LNCAP (cell line): Measurements from ENCODE around the gene HASPIN.

ENCODE experiments used
- TF ChIP-seq, protein P1 (sequence below): fragments of 450-650 bp; IDR thresholded peaks from 2 replicates; pipeline ENCODE4 v1.5.1; 2017; ENCODE audit warnings: mild to moderate bottlenecking

HASPIN gene

DNA sequence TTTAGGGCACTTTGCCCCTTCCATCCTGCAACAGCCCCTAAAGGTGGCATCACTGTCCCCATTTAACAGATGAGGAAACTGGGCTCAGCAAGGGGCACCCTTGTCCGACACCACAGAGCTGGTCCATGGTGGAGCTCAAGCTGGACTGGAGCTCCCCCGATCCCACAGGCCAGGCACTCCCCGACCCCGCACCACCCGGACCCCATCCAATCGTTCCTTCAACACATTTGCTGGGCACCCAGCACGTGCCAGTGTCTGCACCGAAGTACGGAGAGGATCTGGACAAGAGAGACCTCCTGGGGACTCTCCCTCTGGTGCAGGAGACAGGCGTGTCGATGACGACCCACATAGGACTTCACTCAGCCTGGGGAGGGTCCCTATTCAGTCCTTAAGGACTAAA, 41.7 kb upstream of the HASPIN start:
- TF ChIP-seq, protein P1, sequence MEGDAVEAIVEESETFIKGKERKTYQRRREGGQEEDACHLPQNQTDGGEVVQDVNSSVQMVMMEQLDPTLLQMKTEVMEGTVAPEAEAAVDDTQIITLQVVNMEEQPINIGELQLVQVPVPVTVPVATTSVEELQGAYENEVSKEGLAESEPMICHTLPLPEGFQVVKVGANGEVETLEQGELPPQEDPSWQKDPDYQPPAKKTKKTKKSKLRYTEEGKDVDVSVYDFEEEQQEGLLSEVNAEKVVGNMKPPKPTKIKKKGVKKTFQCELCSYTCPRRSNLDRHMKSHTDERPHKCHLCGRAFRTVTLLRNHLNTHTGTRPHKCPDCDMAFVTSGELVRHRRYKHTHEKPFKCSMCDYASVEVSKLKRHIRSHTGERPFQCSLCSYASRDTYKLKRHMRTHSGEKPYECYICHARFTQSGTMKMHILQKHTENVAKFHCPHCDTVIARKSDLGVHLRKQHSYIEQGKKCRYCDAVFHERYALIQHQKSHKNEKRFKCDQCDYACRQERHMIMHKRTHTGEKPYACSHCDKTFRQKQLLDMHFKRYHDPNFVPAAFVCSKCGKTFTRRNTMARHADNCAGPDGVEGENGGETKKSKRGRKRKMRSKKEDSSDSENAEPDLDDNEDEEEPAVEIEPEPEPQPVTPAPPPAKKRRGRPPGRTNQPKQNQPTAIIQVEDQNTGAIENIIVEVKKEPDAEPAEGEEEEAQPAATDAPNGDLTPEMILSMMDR = no peak

DNA sequence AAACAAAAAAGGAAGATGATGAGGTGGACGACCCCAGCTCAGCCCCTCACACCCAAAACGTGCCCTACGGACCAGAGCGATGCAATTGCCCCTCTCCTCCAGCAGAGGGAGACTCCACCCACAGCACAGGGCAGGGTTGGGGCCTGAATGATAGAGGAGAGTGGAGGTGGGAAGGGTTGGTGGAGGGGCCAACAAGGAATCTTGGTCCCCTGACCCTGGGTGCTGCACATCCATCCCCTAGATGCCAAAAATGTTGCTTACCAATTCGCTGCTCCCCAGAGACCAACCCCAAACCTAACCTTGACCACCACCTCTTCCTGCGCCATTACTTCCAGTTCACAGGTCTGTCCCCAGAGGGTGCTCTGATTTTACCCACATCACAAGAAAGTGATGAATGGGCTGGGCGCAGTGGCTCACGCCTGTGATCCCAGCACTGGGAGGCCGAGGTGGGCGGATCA, 40.6 kb upstream of the HASPIN start:
- TF ChIP-seq, protein P1 = peak; percentile 98

DNA sequence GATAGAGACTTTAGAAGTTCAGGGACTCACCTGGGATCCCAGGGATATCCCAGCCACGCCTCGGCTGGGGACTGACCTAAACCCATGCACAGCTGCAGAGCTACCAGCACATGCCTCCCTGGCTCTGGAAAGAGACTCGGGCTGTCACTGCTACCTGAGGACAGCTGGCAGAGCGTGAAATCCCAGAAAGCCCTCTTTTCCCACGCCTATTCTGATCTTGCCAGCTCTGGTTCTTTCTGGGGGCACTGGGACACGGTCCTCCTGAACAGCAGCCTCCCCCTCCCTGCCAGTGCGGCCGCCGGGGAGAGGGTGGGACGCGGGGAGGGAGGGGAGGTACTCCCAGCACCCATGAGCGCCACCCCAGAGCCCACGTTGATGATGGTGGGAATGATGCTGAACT, 38.5 kb upstream of the HASPIN start:
- TF ChIP-seq, protein P1 = no peak

DNA sequence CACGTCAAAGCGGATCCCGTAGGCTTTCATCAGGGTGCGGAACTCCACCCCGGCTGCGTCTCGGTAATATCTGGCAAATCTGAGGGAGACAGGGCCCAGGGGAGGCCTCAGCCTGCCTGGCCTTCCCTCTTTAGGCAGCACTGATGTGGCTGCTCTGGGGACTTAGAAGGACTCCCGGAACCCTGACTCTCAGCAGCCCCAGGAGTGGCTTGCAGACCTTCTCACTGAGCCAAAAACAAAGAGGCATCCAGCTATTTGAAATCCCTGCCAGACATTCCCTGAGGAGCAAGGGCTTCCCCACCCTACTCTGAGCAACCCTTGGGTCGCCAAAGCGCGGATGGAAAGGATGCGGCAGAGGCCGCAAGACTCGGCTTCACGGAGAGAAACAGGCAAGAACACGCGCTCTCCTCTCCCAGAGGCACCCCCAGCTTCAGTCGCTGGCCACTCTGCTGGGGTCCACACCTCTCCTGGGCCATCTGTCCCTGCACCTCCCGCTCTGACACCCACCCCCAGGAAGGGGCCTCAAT, 35.6 kb upstream of the HASPIN start:
- TF ChIP-seq, protein P1 = no peak

DNA sequence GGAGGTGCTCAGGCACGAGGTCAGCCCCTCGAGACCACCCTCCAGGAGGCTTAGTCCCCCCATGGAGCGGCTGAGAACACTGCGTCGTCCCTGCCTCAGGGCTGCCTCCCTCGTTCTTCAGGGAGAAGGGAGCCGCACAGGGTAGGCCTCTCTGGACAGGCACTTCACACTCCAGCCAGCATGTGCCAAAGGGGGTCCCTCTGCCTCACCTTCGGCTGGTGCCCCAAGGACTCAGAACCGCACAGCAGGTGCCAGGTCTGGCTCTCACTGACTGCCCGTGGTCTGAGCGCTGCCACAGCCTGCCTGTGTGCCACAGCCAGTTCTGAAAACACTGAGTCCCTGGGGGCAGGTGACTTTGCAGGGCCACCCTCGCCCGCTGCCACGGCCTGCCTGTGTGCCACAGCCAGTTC, 34.8 kb upstream of the HASPIN start:
- TF ChIP-seq, protein P1 = no peak

DNA sequence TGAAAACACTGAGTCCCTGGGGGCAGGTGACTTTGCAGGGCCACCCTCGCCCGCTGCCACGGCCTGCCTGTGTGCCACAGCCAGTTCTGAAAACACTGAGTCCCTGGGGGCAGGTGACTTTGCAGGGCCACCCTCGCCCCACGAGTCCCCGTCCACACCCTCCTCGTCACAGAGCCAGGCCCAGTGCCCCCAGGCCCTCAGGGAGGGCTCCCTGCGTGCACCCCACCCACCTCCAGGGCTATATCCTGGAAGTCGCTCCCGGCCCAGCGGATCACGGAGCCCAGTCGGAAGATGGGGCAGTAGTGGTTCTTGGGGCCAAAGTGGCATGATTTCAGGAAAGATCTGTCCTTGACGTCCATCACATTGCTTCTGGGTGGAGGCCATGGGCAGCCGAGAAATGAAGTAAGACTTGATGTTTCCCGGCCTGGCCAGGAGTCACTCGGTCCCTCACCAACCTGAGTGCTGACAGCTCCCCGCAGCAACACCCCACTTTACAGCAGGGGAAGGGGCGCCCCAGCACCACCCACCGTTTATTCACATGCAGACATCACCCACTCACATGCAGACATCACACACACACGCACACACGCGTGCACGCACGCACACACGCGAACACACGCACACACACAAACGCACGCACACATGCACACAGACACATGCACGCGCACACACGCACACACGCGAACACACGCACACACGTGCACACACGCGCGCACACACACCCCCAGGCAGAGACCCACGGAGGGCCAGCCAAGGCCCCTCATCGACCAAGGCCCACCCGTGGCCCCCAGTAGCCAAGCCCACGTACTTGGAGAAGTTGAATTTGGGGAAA, 34.2 kb upstream of the HASPIN start:
- TF ChIP-seq, protein P1 = no peak

DNA sequence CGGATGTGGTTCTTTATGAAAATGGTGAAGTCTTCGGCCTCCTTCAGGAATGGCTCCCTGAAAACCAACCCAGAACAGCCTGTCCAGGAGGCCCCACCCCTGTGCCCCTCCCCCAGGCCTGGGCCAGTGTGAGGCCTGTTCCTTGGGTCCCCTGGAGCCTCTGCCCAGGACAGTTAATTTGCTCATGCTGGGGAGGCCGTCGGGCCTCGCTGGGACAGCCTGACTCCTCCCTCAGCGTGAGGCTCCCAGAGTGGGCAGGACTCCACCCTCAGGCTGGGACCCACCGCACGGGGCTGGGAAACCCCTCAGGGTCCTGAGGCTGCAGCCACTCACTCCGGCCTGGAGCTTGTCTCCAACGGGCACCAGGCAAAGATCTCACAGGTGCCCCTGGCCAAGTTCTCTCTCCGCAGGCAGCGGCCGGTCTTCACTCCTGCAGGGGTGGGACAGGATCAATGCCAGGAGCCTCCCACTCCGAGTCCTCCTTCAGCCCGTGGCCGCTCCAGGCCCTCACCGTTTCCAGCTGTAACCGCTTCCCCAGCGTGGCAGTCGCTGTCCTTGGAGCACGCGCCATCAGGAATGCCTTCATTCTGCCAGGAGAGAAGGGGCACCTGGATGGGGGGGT, 33.5 kb upstream of the HASPIN start:
- TF ChIP-seq, protein P1 = no peak
